ENCODE measurements around the gene HPCAL1.

The HPCAL1 gene

GRCh38 chr2:10410001-10410822 lies 107.5 kb downstream of the HPCAL1 start:
- no peak for DNase-seq

GRCh38 chr2:10410823-10411437 lies 108.2 kb downstream of the HPCAL1 start:
- no peak for DNase-seq

GRCh38 chr2:10411557-10411956 lies 108.9 kb downstream of the HPCAL1 start:
- DNase-seq: no peak

- no peak for DNase-seq
These were observed 109.7 kb downstream of the HPCAL1 start for GRCh38 chr2:10412380-10412779.

GRCh38 chr2:10413503-10413902 lies 110.8 kb downstream of the HPCAL1 start:
- DNase-seq: no peak

- DNase-seq: no peak
These were observed 111.3 kb downstream of the HPCAL1 start for GRCh38 chr2:10413991-10414451.

- no peak for DNase-seq
These were observed 111.9 kb downstream of the HPCAL1 start for GRCh38 chr2:10414591-10414990.

GRCh38 chr2:10415048-10415447 lies 112.3 kb downstream of the HPCAL1 start:
- no peak for DNase-seq

GRCh38 chr2:10415640-10416039 lies 112.9 kb downstream of the HPCAL1 start:
- no peak for DNase-seq

GRCh38 chr2:10417551-10418335 lies 115.0 kb downstream of the HPCAL1 start:
- DNase-seq: no peak

GRCh38 chr2:10419553-10420257 lies 117.0 kb downstream of the HPCAL1 start:
- DNase-seq: no peak

GRCh38 chr2:10422251-10422650 lies 119.5 kb downstream of the HPCAL1 start:
- no peak for DNase-seq

GRCh38 chr2:10422732-10423399 lies 120.2 kb downstream of the HPCAL1 start:
- DNase-seq: no peak

- DNase-seq: no peak
These were observed 120.7 kb downstream of the HPCAL1 start for GRCh38 chr2:10423400-10423774.

- DNase-seq: no peak
These were observed 121.3 kb downstream of the HPCAL1 start for GRCh38 chr2:10424051-10424450.

- no peak for DNase-seq
These were observed 122.3 kb downstream of the HPCAL1 start for GRCh38 chr2:10424916-10425505.

GRCh38 chr2:10425699-10426098 lies 123.0 kb downstream of the HPCAL1 start:
- DNase-seq: no peak

GRCh38 chr2:10426726-10427617 lies 124.3 kb downstream of the HPCAL1 start:
- DNase-seq: no peak

GRCh38 chr2:10427618-10427949 lies 124.9 kb downstream of the HPCAL1 start:
- DNase-seq: no peak

GRCh38 chr2:10428355-10428754 lies 125.7 kb downstream of the HPCAL1 start:
- DNase-seq: no peak

GRCh38 chr2:10428924-10429323 lies 126.2 kb downstream of the HPCAL1 start:
- no peak for DNase-seq

Data from activated CD8-positive, alpha-beta memory T cell treated with anti-CD3 and anti-CD28 coated beads, Interleukin-2, amount 50 U/mL, for 4 hours (primary cell).